HepG2 (cell line): ENCODE measurements around the gene PPP4C. TPM values are rescaled to one million over a fixed set of nuclear protein-coding genes. Genes with fewer than 3 reads are reported as not detected.
A peak's percentile ranks its signal among the peaks of the same experiment; 100 is the strongest.

ENCODE experiments used
- DBP ChIP-seq: sonication (generic); formaldehyde crosslinking; IDR thresholded peaks from 2 replicates; pipeline ENCODE4 v1.4.0; 2020; ENCODE audit warnings: missing genetic modification reagents; ENCODE audit errors: not compliant biosample characterization
- FOXK2 ChIP-seq: fragments of 450-650 bp; IDR thresholded peaks from 2 replicates; pipeline ENCODE4 v1.6.1; 2016
- KAT2B ChIP-seq: fragments of 150-350 bp; IDR thresholded peaks from 2 replicates; pipeline ENCODE4 v1.6.1; 2014; ENCODE audit warnings: low read depth, low read length, borderline replicate concordance
- MTA1 ChIP-seq: sonication (generic); formaldehyde crosslinking; IDR thresholded peaks from 2 replicates; pipeline ENCODE4 v1.4.0; 2020; ENCODE audit warnings: missing genetic modification reagents, mild to moderate bottlenecking, borderline replicate concordance
- PBX3 ChIP-seq: sonication (generic); formaldehyde crosslinking; IDR thresholded peaks from 2 replicates; pipeline ENCODE4 v1.8.1; 2023; ENCODE audit warnings: missing genetic modification reagents, inconsistent platforms, borderline replicate concordance
- RAD21 ChIP-seq: fragments of 450-650 bp; formaldehyde crosslinking; IDR thresholded peaks from 2 replicates; pipeline ENCODE4 v1.5.0; 2020; ENCODE audit warnings: mild to moderate bottlenecking
- RERE ChIP-seq: IDR thresholded peaks from 2 replicates; pipeline ENCODE4 v1.6.1; 2016; ENCODE audit warnings: low read depth, missing genetic modification reagents, missing compliant biosample characterization
- TARDBP ChIP-seq: sonication (generic); formaldehyde crosslinking; IDR thresholded peaks from 2 replicates; pipeline ENCODE4 v1.8.0; 2022; ENCODE audit warnings: mild to moderate bottlenecking, missing genetic modification reagents
- TBP ChIP-seq: sonication (generic); formaldehyde crosslinking; IDR thresholded peaks from 2 replicates; pipeline ENCODE4 v1.5.0; 2020; ENCODE audit warnings: missing genetic modification reagents
- TCF7L2 ChIP-seq: IDR thresholded peaks from 2 replicates; pipeline ENCODE4 v1.6.1; 2011; ENCODE audit warnings: mild to moderate bottlenecking, low read depth, low read length, moderate library complexity
- ZFP91 ChIP-seq: sonication (generic); formaldehyde crosslinking; IDR thresholded peaks from 2 replicates; pipeline ENCODE4 v1.9.0; 2022; ENCODE audit warnings: missing genetic modification reagents, mild to moderate bottlenecking, borderline replicate concordance
- ZNF260 ChIP-seq: sonication (generic); formaldehyde crosslinking; IDR thresholded peaks from 2 replicates; pipeline ENCODE4 v1.4.0; 2020; ENCODE audit warnings: missing genetic modification reagents, low read depth, mild to moderate bottlenecking, borderline replicate concordance
- ZNF274 ChIP-seq: sonication (generic); formaldehyde crosslinking; IDR thresholded peaks from 2 replicates; pipeline ENCODE4 v1.5.1; 2020; ENCODE audit warnings: mild to moderate bottlenecking, missing genetic modification reagents
- ZNF503 ChIP-seq: sonication (generic); formaldehyde crosslinking; IDR thresholded peaks from 2 replicates; pipeline ENCODE4 v1.4.0; 2020; ENCODE audit warnings: missing genetic modification reagents
- polyA plus RNA-seq, 8 experiments: library from polyadenylated mRNA; depleted of rRNA in 3 of 8; stranded (reverse) in 7 of 8; unstranded in 1 of 8; fragments of >200 nt; fragmentation: Illumina TruSeq in 4 of 8; extraction: Trizol in 4 of 8; gene quantifications; 2 replicates each; pipeline versions ENCODE4 v1.2.1 to v1.2.3, GENCODE V29; 2011 to 2016; ENCODE audit warnings: low read depth in 4 of 8, missing spikeins in 1 of 8, mixed read lengths in 1 of 8; ENCODE audit not compliant: insufficient read depth in 1 of 8
- total RNA-seq, 5 experiments: library from RNA; depleted of rRNA; stranded (reverse); fragments of >200 nt; fragmentation: Illumina TruSeq; extraction: Trizol; gene quantifications; 2 replicates each; pipeline ENCODE4 v1.2.3, GENCODE V29; 2016; ENCODE audit warnings: low read depth in 1 of 5

The PPP4C gene
- total and polyA plus RNA-seq, 2 of the 13 experiments (the other 11 are each of a cell fraction or from before 2014, with no cell fraction given): 176 to 220 TPM

- TF ChIP-seq TBP (CRISPR knock-in tag) (no peak), ZFP91 (CRISPR knock-in tag) (peak; percentile 91), ZNF503 (CRISPR knock-in tag) (no peak), RERE (CRISPR knock-in tag) (no peak), KAT2B (no peak), ZNF260 (CRISPR knock-in tag) (no peak), FOXK2 (no peak), TARDBP (CRISPR knock-in tag) (peak; percentile 87), ZNF274 (CRISPR knock-in tag) (0 out of 2 replicates have a peak, but pooled peaks have one; percentile 85), MTA1 (peak; percentile 78; the same call in 1 of the 2 replicates), TCF7L2 (no peak), PBX3 (CRISPR knock-in tag) (no peak), DBP (CRISPR knock-in tag) (no peak), RAD21 (peak; percentile 36; the same call in 1 of the 2 replicates)
Measured at GRCh38 chr16:30063893-30064728, 11.7 kb upstream of the PPP4C start (continued).
